HEK293 (cell line): ENCODE results near the gene UCMA.

Experiments
- CTCF ChIP-seq: fragments of 450-650 bp; formaldehyde crosslinking; IDR thresholded peaks from 2 replicates; pipeline ENCODE4 v1.5.1; 2016; ENCODE audit warnings: missing biosample characterization, missing genetic modification characterization
- KLF1 ChIP-seq: fragments of 450-650 bp; formaldehyde crosslinking; IDR thresholded peaks from 2 replicates; pipeline ENCODE4 v1.5.1; 2016; ENCODE audit warnings: missing biosample characterization, missing genetic modification characterization
- PBX3 ChIP-seq: sonication (generic); formaldehyde crosslinking; IDR thresholded peaks from 2 replicates; pipeline ENCODE4 v1.8.1; 2022; ENCODE audit warnings: mild to moderate bottlenecking, moderate library complexity, missing genetic modification reagents
- REST ChIP-seq: fragments of 450-650 bp; formaldehyde crosslinking; IDR thresholded peaks from 2 replicates; pipeline ENCODE4 v1.5.1; 2016; ENCODE audit warnings: missing biosample characterization, missing genetic modification characterization
- TCF7L2 ChIP-seq: IDR thresholded peaks from 2 replicates; pipeline ENCODE4 v1.6.1; 2011; ENCODE audit warnings: low read depth, mild to moderate bottlenecking, inconsistent platforms, low read length, moderate library complexity, borderline replicate concordance
- ZBTB7A ChIP-seq: fragments of 450-650 bp; formaldehyde crosslinking; IDR thresholded peaks from 2 replicates; pipeline ENCODE4 v1.5.1; 2016; ENCODE audit warnings: low read depth, missing biosample characterization, missing genetic modification characterization
- ZNF114 ChIP-seq: fragments of 450-650 bp; formaldehyde crosslinking; IDR thresholded peaks from 2 replicates; pipeline ENCODE4 v1.5.0; 2017; ENCODE audit warnings: missing biosample characterization, missing genetic modification characterization
- ZNF121 ChIP-seq: fragments of 450-650 bp; formaldehyde crosslinking; IDR thresholded peaks from 2 replicates; pipeline ENCODE4 v1.5.1; 2016; ENCODE audit warnings: missing biosample characterization, missing genetic modification characterization
- ZNF18 ChIP-seq: fragments of 450-650 bp; formaldehyde crosslinking; IDR thresholded peaks from 2 replicates; pipeline ENCODE4 v1.5.1; 2016; ENCODE audit warnings: missing biosample characterization, missing genetic modification characterization
- ZNF223 ChIP-seq: fragments of 450-650 bp; formaldehyde crosslinking; IDR thresholded peaks from 2 replicates; pipeline ENCODE4 v1.5.1; 2016; ENCODE audit warnings: missing biosample characterization, missing genetic modification characterization
- ZNF274 ChIP-seq, 2 experiments: fragments of 200-500 bp in 1 of 2; fragments of 450-650 bp in 1 of 2; sonication (Bioruptor generic) in 1 of 2; formaldehyde crosslinking in 1 of 2; IDR thresholded peaks; 2 replicates each; pipeline versions ENCODE4 v1.5.1 to v1.6.1; 2014 to 2016; ENCODE audit warnings: borderline replicate concordance in 1 of 2, inconsistent platforms in 1 of 2, low read length in 1 of 2, missing biosample characterization in 1 of 2, missing genetic modification characterization in 1 of 2
- ZNF549 ChIP-seq: fragments of 450-650 bp; IDR thresholded peaks from 2 replicates; pipeline ENCODE4 v1.5.1; 2018; ENCODE audit warnings: missing biosample characterization, missing genetic modification characterization, mild to moderate bottlenecking, inconsistent platforms, moderate library complexity
- ZNF560 ChIP-seq: fragments of 450-650 bp; formaldehyde crosslinking; IDR thresholded peaks from 2 replicates; pipeline ENCODE4 v1.5.1; 2017; ENCODE audit warnings: missing biosample characterization, missing genetic modification characterization, borderline replicate concordance
- ZNF785 ChIP-seq: fragments of 450-650 bp; formaldehyde crosslinking; IDR thresholded peaks from 2 replicates; pipeline ENCODE4 v1.5.1; 2016; ENCODE audit warnings: missing biosample characterization, missing genetic modification characterization

- TF ChIP-seq CTCF (tag by site-specific recombination) (no peak), ZNF114 (tag by site-specific recombination) (no peak), ZNF121 (tag by site-specific recombination) (no peak), ZNF18 (tag by site-specific recombination) (no peak), ZNF274 (IDR thresholded peaks at IDR 0.05; ENCODE audit: low read length) (no peak), ZNF274 (tag by site-specific recombination; IDR thresholded peaks at IDR 0.05; ENCODE audit: borderline replicate concordance) (no peak), ZBTB7A (tag by site-specific recombination) (no peak), KLF1 (tag by site-specific recombination) (no peak), ZNF785 (tag by site-specific recombination) (no peak), ZNF223 (tag by site-specific recombination) (no peak), REST (no peak), TCF7L2 (no peak), PBX3 (CRISPR knock-in tag) (no peak), ZNF560 (no peak), ZNF549 (tag by site-specific recombination) (no peak)
These were observed 7.1 kb downstream of the UCMA start for GRCh38 chr10:13227031-13227430.
